GM18498 (cell line): ENCODE data around the gene CEACAM20.
"Not testable (repeated sequence)": the region's sequence is repeated elsewhere in the genome, so short reads cannot be mapped to it uniquely, and the experiment has no call there.

ENCODE experiments used
- ATAC-seq: cut with Tn5 transposase; IDR thresholded peaks from one replicate; pipeline ENCODE4 v1.9.1; 2021; ENCODE audit warnings: mild to moderate bottlenecking, moderate library complexity; ENCODE audit not compliant: unreplicated experiment

CEACAM20 gene

GRCh38 chr19:44498988-44499387 is 30.5 kb downstream of the CEACAM20 start:
- ATAC-seq, result no peak

GRCh38 chr19:44496711-44497110 is 32.8 kb downstream of the CEACAM20 start:
- ATAC-seq, result no peak

- ATAC-seq, result no peak
These were observed 52.7 kb downstream of the CEACAM20 start for GRCh38 chr19:44476559-44477408.

- ATAC-seq, result not testable (repeated sequence)
These were observed 60.7 kb downstream of the CEACAM20 start for GRCh38 chr19:44468730-44469129.

- not testable (repeated sequence) for ATAC-seq
These were observed 66.7 kb downstream of the CEACAM20 start for GRCh38 chr19:44462600-44463286.
